ENCODE results near the gene ARAP2.

ARAP2 gene, protein sequence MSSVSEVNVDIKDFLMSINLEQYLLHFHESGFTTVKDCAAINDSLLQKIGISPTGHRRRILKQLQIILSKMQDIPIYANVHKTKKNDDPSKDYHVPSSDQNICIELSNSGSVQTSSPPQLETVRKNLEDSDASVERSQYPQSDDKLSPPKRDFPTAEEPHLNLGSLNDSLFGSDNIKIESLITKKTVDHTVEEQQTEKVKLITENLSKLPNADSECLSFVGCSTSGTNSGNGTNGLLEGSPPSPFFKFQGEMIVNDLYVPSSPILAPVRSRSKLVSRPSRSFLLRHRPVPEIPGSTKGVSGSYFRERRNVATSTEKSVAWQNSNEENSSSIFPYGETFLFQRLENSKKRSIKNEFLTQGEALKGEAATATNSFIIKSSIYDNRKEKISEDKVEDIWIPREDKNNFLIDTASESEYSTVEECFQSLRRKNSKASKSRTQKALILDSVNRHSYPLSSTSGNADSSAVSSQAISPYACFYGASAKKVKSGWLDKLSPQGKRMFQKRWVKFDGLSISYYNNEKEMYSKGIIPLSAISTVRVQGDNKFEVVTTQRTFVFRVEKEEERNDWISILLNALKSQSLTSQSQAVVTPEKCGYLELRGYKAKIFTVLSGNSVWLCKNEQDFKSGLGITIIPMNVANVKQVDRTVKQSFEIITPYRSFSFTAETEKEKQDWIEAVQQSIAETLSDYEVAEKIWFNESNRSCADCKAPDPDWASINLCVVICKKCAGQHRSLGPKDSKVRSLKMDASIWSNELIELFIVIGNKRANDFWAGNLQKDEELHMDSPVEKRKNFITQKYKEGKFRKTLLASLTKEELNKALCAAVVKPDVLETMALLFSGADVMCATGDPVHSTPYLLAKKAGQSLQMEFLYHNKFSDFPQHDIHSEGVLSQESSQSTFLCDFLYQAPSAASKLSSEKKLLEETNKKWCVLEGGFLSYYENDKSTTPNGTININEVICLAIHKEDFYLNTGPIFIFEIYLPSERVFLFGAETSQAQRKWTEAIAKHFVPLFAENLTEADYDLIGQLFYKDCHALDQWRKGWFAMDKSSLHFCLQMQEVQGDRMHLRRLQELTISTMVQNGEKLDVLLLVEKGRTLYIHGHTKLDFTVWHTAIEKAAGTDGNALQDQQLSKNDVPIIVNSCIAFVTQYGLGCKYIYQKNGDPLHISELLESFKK (N-terminal part only)

DNA sequence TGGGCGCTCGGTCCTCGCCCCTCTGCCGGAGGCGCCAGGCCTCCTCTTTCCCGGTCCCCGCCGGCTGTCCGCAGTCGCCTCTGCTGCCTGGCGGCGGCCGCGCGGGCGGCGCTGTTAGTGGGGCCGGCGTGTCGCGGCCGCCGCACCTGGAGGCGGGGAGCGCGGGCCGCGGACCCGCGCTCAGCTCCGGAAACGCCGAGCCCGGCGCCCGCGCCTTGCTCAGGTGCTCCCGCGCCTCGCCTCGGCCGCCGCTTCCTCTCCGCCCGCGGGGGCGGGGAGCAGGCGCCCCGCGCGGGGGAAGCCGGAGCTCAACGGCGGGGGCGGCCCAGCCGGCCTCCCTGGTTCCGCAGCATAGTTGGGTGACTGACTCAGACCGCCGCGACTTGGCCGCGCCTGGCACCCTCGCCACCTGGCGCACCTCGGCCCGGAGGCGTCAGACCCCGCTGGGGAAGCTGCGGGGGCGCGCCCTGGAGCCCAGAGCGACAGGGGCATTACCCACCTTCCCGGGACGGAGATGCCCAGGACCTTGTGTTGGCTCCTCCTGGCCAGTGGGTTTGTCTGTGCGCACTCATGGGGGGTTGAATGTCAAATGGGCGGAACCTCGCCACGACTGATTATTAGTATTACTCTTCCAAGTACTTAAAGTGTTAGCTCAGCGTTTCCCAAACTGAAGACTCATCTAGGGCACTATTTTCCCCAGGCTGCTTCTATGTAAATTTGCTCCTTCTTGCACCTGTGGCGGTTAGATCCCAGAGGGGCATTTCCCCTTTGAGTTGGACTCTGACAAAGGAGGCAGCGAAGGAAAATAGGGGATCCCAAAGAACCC, at the start of gene ARAP2:
TSS of gene ARAP2 (minus strand) at position 258 of the 826 bp plus-strand sequence. CDS start 15,028 bp downstream, outside the sequence.
- peak; percentile 77 to 78 for DNase-seq

DNA sequence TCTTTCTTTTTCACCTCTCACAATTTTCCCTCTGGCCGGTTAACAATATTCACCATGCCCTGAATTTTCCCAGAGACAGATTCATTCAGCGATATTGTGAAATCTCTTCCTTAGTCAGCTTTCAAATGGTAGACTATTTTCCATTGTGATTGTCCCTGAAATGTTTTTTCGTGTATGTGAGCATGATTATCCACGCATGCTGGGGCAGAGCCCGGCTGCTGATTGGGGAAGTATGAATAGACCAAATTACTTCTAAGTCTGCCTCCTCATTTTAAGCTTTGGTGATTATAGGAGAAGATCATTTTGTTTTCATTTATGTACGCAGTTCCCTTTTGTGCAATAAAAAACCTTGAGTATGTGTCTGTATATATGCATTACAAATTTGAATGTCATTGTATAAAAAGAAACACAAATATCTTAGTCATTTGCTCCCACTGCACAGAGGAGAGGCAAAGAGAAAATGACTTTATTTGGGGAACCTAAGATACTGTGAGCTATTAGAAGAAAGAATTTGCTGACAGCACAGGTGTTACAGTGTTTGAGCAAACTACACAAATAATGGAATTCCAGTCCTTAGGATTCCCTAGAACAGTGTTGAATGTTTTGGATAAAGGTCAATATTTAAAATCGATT, 48.4 kb upstream of the ARAP2 start:
- peak in 1 of 2 experiments; percentile 19 for DNase-seq

- no peak for DNase-seq
Measured at GRCh38 chr4:36290641-36291040, 46.3 kb upstream of the ARAP2 start.

- DNase-seq, result no peak
Measured at GRCh38 chr4:36288731-36289426, 44.6 kb upstream of the ARAP2 start.

- DNase-seq, result no peak
Measured at GRCh38 chr4:36286481-36286871, 42.2 kb upstream of the ARAP2 start.

DNA sequence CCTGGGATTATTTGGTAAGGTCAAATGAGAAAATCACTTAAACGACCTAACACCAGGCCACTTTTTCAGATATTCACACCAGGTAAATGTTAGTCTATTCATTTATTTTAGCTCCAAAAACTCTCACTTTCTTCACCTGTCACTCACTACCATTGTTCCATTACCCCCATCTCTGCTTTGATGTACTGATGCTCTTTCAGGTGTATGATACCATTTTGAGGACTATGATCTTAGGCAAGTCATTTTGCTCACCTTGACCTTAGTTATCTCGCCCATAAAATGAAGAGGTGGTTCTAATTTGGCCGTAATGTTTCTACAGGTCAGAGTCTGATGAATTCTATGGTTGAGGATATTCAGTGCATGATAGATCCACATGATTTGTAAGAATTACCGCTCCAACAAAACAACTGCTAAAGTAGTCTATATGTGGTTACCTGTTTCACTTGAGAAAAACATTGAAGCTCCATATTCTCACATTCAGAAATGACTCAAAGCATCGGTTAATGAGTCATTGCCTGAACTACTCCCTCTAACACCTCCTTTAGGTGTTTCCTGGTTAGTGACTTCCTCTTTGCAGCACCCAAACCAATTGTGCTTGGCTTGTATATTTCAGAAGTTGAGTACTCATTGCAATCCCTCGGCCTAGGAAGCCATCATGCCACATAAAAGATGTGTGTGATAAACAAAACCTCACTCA, 41.6 kb upstream of the ARAP2 start:
- no peak for DNase-seq

DNA sequence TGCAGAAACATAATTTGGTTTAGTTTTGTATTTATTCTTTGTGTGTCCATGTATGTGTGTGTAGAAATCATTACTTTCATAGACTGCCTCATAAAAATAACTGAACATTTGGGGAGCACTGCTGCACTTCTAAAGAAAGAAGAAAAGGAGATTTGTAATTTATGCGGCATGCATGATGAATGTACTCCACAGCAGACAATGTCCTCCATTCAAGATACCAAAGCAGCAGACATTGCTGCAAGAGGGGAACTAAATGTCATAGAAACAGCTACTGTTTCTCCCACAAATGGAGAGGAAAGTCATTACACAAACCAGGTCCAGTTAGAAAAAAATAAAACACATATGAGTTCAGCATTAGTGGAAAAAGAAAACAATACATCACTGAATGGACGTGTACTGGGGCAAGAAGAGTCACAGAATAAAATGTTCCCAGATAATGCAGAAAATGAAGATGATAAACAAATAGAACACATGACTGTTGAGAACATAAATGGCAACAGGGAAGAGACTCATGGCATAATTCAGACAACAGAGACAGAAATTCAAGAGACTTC, 39.7 kb upstream of the ARAP2 start:
- DNase-seq, result no peak

- DNase-seq, result no peak
Measured at GRCh38 chr4:36282503-36283030, 38.3 kb upstream of the ARAP2 start.

DNA sequence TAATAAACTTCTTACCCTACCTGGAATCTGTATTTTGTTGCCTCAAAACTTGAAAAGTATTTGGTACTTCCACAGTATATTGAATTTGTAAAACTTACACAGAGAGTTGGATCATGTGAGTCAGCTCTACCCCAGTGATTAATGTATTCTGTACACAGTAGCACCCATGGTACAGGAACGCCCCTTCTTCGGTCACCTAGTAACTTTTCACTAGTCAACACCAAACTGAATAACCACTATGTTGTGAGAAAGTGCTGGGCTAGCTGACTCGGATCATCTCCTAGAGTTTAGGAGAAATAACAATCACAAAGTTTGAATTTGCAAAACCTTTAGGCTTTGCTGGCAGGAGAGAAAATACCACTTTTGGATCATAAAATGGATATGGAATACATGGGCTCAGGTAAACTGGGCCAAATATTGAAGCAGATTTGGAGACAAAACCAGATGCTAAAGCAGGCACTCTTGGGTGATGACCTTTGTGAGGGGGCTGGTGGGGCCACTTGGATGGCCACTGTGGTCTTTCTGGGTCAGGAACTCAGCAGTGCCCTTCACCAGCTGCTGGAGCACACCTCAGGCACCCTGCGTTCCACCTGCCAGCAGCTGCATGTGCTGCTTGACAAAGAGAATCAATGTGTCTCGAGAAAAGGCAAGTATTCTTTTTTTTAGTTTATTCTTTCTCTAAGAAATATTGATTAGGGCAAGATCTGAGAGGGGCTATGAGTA, 37.2 kb upstream of the ARAP2 start, which contains the start of gene DTHD1:
TSS of gene DTHD1 (plus strand) at position 233 of the 723 bp plus-strand sequence. CDS start at position 376, 143 bp downstream.
- no peak for DNase-seq

GRCh38 chr4:36280555-36280954, 36.2 kb upstream of the ARAP2 start:
- no peak for DNase-seq

GRCh38 chr4:36278789-36279188, 34.5 kb upstream of the ARAP2 start:
- no peak for DNase-seq

DNA sequence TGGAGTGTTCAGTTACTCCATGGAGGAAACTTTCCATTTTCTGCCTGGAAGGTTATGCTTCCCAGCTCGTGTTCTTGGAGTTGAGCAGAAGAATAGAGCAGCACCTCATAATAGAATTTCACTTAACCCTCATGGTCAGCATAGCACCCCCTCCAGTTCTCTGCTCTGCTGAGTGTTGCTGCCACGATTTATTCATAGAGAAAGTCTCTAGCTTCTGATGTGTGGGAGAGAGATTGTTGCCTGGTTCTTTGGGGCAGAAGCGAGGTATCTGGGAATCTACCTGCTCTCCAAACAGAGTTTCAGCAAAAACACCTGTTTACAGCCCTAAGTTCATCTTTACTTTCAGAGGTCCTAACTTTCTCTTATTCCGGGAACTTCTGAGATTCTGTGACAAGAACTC, 33.2 kb upstream of the ARAP2 start:
- DNase-seq, result no peak

- no peak for DNase-seq
Measured at GRCh38 chr4:36274158-36274557, 29.8 kb upstream of the ARAP2 start.

- DNase-seq, result no peak
Measured at GRCh38 chr4:36273276-36273675, 29.0 kb upstream of the ARAP2 start.

DNA sequence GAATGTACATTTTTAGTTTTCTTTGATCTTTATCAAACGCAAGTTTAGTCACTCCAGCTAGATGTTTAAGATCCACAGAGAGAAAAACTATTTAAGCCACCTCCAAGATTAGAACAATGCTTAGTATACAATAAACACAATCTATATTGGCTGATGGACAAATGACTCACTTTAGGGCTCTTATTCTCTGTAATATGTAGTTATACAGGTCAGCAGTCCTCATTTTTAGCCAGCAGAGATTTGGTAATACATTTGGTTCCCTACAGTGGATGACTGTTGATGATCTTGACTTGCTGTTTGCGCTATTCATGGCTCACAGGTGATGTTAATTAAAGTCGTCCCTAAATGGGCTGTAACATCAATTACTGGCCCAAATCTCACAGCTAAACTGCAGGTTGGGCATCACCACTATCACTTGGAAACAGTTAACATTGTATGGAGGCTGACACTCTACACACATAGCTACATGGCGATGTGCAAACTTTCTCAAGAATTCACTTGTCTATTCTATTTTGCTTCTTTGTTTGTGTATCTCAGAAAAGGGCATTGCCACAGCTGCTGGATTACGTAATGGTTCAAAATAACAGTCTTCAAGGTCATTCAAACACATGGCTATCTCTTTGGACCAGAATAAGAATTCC, 25.3 kb upstream of the ARAP2 start:
- no peak for DNase-seq

- no peak for DNase-seq
Measured at GRCh38 chr4:36269101-36269500, 24.8 kb upstream of the ARAP2 start.

DNA sequence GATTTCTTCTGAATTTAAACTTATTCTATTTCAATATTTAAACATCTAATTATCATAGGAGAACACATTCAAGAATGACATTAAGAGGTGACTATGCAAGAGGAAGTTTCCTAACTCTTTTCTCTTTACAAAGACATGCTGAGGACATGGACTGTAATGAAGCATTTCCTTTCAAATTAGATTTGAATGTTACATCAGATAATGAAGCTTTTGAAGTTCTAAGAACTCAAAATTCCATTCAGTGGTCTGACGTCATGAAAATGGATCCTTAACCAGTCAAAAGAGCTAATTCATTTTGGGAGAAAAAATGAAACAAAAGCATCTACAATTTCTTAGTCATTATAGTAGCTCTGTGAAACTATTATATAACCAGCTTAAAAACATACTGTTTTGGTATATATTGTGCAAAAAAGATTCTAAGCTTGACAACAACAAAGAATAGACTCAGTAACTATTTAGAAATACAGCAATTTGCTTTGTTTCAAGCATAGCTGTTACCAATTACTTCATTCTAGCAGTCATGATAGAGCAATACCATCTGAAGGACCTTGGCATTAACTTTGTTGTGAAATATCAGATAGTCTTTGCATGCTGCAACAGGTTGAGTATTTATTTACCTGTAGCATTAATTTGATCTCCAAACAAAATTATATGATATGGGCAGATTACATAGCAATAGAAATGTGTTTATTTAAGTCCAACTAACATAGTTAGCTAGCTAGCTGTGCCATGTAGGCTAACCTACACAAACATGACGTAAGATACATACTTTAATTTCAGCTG, 23.4 kb upstream of the ARAP2 start:
- no peak for DNase-seq

Measured in NCI-H2081 (cell line).